ENCODE data around the gene OMA1. TPM values are rescaled to one million over a fixed set of nuclear protein-coding genes. Genes with fewer than 3 reads are reported as not detected.
"Not testable (repeated sequence)": the region's sequence is repeated elsewhere in the genome, so short reads cannot be mapped to it uniquely, and the experiment has no call there.

The OMA1 gene
- polyA plus RNA-seq, 1 experiment, result 17.3 TPM

- no peaks in the 10 kb centered on the region for H3K9me3 ChIP-seq (ENCODE audit: control insufficient read depth, insufficient read depth, low read length)
- no peak overlapping the region for H3K4me3 ChIP-seq (ENCODE audit: low read depth, low read length)
- H3K27me3 ChIP-seq (ENCODE audit: control insufficient read depth, insufficient read depth, low read length), result no peaks in the 10 kb centered on the region
- no peak for DNase-seq (ENCODE audit: low read depth, low spot score)
- peak overlapping the region; percentile 63 for H3K27ac ChIP-seq (ENCODE audit: low read depth, low read length)
- TF ChIP-seq CTCF (IDR thresholded peaks at IDR 0.05; ENCODE audit: low read depth, low read length), result no peak
- ChIA-PET CTCF (interaction anchor here (0.5 to 3.2 kb wide), 4 partner anchors 11 to 70 kb away, joined by 3 to 14 read pairs (median 8); no protein-coding TSS in a partner anchor), POLR2A (interaction anchor here (0.7 to 0.9 kb wide), 2 partner anchors 7 to 38 kb away, joined by 3 read pairs; partner anchors contain the start of gene OMA1)
Measured at GRCh38 chr1:58585166-58585565, 38.6 kb upstream of the OMA1 start.

- H3K9me3 ChIP-seq (ENCODE audit: control insufficient read depth, insufficient read depth, low read length), result no peaks in the 10 kb centered on the region
- H3K27ac ChIP-seq (ENCODE audit: low read depth, low read length), result peak overlapping the region; percentile 80
- H3K4me3 ChIP-seq (ENCODE audit: low read depth, low read length), result no peak overlapping the region
- no peaks in the 10 kb centered on the region for H3K27me3 ChIP-seq (ENCODE audit: control insufficient read depth, insufficient read depth, low read length)
- peak; percentile 87 for DNase-seq (ENCODE audit: low read depth, low spot score)
- CTCF ChIA-PET, result interaction anchor here (0.6 to 3.2 kb wide), 7 partner anchors 11 to 69 kb away, joined by 3 to 14 read pairs (median 5); partner anchors contain the start of gene OMA1
- TF ChIP-seq CTCF (IDR thresholded peaks at IDR 0.05; ENCODE audit: low read depth, low read length), result no peak
- POLR2A ChIA-PET, result interaction anchor here (0.7 to 1.1 kb wide), 3 partner anchors 8 to 37 kb away, joined by 3 to 4 read pairs (median 3); partner anchors contain the start of gene OMA1
Measured at GRCh38 chr1:58584082-58584895, 37.8 kb upstream of the OMA1 start.

- H3K4me3 ChIP-seq (ENCODE audit: low read depth, low read length), result no peak overlapping the region
- DNase-seq (ENCODE audit: low read depth, low spot score), result no peak
- TF ChIP-seq CTCF (IDR thresholded peaks at IDR 0.05; ENCODE audit: low read depth, low read length), result no peak
- no peak overlapping the region for H3K27ac ChIP-seq (ENCODE audit: low read depth, low read length)
- no peaks in the 10 kb centered on the region for H3K9me3 ChIP-seq (ENCODE audit: control insufficient read depth, insufficient read depth, low read length)
- POLR2A ChIA-PET, result no interaction called here
- CTCF ChIA-PET, result interaction anchor here (0.6 to 3.2 kb wide), 6 partner anchors 34 to 69 kb away, joined by 3 to 14 read pairs (median 4); partner anchors contain the start of gene OMA1
- peaks cover 3% of the 10 kb centered on the region for H3K27me3 ChIP-seq (ENCODE audit: control insufficient read depth, insufficient read depth, low read length)
Measured at GRCh38 chr1:58583496-58583895, 37.0 kb upstream of the OMA1 start.

- H3K4me3 ChIP-seq (ENCODE audit: low read depth, low read length); H3K9me3 ChIP-seq (ENCODE audit: control insufficient read depth, insufficient read depth, low read length); H3K27me3 ChIP-seq (ENCODE audit: control insufficient read depth, insufficient read depth, low read length); DNase-seq (ENCODE audit: low read depth, low spot score); H3K27ac ChIP-seq (ENCODE audit: low read depth, low read length); POLR2A ChIA-PET: not testable (repeated sequence)
- CTCF ChIA-PET, result interaction anchor here (1.2 to 3.2 kb wide), 2 partner anchors 67 to 70 kb away, joined by 4 to 15 read pairs; no protein-coding TSS in a partner anchor
Measured at GRCh38 chr1:58582143-58582542, 35.6 kb upstream of the OMA1 start.

- no peak for DNase-seq (ENCODE audit: low read depth, low spot score)
- no peak overlapping the region for H3K4me3 ChIP-seq (ENCODE audit: low read depth, low read length)
- no peak for TF ChIP-seq CTCF (IDR thresholded peaks at IDR 0.05; ENCODE audit: low read depth, low read length)
- ChIA-PET POLR2A (no interaction called here), CTCF (interaction anchor here (1.2 to 3.2 kb wide), 2 partner anchors 66 to 70 kb away, joined by 4 to 15 read pairs; no protein-coding TSS in a partner anchor)
- no peak overlapping the region for H3K27ac ChIP-seq (ENCODE audit: low read depth, low read length)
- H3K9me3 ChIP-seq (ENCODE audit: control insufficient read depth, insufficient read depth, low read length), result peaks cover 3% of the 10 kb centered on the region; the same call in 1 of the 2 replicates
- peaks cover 11% of the 10 kb centered on the region for H3K27me3 ChIP-seq (ENCODE audit: control insufficient read depth, insufficient read depth, low read length)
Measured at GRCh38 chr1:58581641-58582040, 35.1 kb upstream of the OMA1 start.
